ENCODE results near the gene MALAT1. TPM values are rescaled to one million over a fixed set of nuclear protein-coding genes. Genes with fewer than 3 reads are reported as not detected.
A peak's percentile ranks its signal among the peaks of the same experiment; 100 is the strongest.

Gene MALAT1
- total and polyA plus RNA-seq, 10 of the 15 experiments (the other 5 are each of a cell fraction or from before 2014, with no cell fraction given) = 448 to 8,160 (median 2,019) TPM

DNA sequence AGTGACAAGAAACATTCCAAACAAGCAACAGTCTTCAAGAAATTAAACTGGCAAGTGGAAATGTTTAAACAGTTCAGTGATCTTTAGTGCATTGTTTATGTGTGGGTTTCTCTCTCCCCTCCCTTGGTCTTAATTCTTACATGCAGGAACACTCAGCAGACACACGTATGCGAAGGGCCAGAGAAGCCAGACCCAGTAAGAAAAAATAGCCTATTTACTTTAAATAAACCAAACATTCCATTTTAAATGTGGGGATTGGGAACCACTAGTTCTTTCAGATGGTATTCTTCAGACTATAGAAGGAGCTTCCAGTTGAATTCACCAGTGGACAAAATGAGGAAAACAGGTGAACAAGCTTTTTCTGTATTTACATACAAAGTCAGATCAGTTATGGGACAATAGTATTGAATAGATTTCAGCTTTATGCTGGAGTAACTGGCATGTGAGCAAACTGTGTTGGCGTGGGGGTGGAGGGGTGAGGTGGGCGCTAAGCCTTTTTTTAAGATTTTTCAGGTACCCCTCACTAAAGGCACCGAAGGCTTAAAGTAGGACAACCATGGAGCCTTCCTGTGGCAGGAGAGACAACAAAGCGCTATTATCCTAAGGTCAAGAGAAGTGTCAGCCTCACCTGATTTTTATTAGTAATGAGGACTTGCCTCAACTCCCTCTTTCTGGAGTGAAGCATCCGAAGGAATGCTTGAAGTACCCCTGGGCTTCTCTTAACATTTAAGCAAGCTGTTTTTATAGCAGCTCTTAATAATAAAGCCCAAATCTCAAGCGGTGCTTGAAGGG, 6.0 kb downstream of the MALAT1 start (continued):
- TF ChIP-seq, protein P1, sequence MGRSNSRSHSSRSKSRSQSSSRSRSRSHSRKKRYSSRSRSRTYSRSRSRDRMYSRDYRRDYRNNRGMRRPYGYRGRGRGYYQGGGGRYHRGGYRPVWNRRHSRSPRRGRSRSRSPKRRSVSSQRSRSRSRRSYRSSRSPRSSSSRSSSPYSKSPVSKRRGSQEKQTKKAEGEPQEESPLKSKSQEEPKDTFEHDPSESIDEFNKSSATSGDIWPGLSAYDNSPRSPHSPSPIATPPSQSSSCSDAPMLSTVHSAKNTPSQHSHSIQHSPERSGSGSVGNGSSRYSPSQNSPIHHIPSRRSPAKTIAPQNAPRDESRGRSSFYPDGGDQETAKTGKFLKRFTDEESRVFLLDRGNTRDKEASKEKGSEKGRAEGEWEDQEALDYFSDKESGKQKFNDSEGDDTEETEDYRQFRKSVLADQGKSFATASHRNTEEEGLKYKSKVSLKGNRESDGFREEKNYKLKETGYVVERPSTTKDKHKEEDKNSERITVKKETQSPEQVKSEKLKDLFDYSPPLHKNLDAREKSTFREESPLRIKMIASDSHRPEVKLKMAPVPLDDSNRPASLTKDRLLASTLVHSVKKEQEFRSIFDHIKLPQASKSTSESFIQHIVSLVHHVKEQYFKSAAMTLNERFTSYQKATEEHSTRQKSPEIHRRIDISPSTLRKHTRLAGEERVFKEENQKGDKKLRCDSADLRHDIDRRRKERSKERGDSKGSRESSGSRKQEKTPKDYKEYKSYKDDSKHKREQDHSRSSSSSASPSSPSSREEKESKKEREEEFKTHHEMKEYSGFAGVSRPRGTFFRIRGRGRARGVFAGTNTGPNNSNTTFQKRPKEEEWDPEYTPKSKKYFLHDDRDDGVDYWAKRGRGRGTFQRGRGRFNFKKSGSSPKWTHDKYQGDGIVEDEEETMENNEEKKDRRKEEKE (IDR thresholded peaks at IDR 0.05) = peak; percentile 58; the same call in 1 of the 2 replicates
- no peak for TF ChIP-seq ESRRA (IDR thresholded peaks at IDR 0.05; ENCODE audit: low read length)
- TF ChIP-seq MTA3 (IDR thresholded peaks at IDR 0.05; ENCODE audit: borderline replicate concordance, low read length) = peak; percentile 73
- TF ChIP-seq, protein P2, sequence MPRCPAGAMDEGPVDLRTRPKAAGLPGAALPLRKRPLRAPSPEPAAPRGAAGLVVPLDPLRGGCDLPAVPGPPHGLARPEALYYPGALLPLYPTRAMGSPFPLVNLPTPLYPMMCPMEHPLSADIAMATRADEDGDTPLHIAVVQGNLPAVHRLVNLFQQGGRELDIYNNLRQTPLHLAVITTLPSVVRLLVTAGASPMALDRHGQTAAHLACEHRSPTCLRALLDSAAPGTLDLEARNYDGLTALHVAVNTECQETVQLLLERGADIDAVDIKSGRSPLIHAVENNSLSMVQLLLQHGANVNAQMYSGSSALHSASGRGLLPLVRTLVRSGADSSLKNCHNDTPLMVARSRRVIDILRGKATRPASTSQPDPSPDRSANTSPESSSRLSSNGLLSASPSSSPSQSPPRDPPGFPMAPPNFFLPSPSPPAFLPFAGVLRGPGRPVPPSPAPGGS (IDR thresholded peaks at IDR 0.05; ENCODE audit: borderline replicate concordance, insufficient read depth, low read depth, low read length, poor library complexity, severe bottlenecking) = no peak
- TF ChIP-seq FOXM1 (IDR thresholded peaks at IDR 0.05; ENCODE audit: low read depth, low read length) = peak; percentile 23
- peak; percentile 37; the same call in 1 of the 2 replicates for TF ChIP-seq POLR2AphosphoS5 (IDR thresholded peaks at IDR 0.05; ENCODE audit: low read length)
- no peak for TF ChIP-seq WRNIP1 (IDR thresholded peaks at IDR 0.05; ENCODE audit: borderline replicate concordance, low read depth, low read length)
- no peak for TF ChIP-seq ATF7 (IDR thresholded peaks at IDR 0.05; ENCODE audit: low read depth)
- peak; percentile 59 for TF ChIP-seq POLR2A (IDR thresholded peaks at IDR 0.05; ENCODE audit: low read depth, low read length)
- TF ChIP-seq RCOR1 (conservative IDR thresholded peaks at IDR 0.05; ENCODE audit: low read depth, low read length) = no peak

Measured in GM12878 (cell line).